DOHH2 (cell line): ENCODE measurements around the gene GSS.
A peak's percentile ranks its signal among the peaks of the same experiment; 100 is the strongest.

Source experiments
- H3F3A ChIP-seq: fragments of 200-600 bp; sonication (generic), shearing (Covaris generic); 2 replicates; pipeline ENCODE4 v1.6.0; 2016; ENCODE audit warnings: antibody characterized with exemption, mild to moderate bottlenecking; ENCODE audit not compliant: control insufficient read depth, insufficient read depth
- H3K27ac ChIP-seq: fragments of 200-600 bp; sonication (generic); 2 replicates; pipeline ENCODE4 v1.5.1; 2014; ENCODE audit warnings: low read depth, mild to moderate bottlenecking, low read length, moderate library complexity
- H3K27me3 ChIP-seq: fragments of 200-600 bp; sonication (generic); 2 replicates; pipeline ENCODE4 v1.6.1; 2014; ENCODE audit warnings: mild to moderate bottlenecking, low read length, mixed read lengths; ENCODE audit not compliant: control insufficient read depth
- H3K36me3 ChIP-seq: fragments of 200-600 bp; sonication (generic); 2 replicates; pipeline ENCODE4 v1.6.1; 2014; ENCODE audit warnings: mild to moderate bottlenecking, low read length, moderate library complexity, mixed read lengths; ENCODE audit not compliant: control insufficient read depth
- H3K4me1 ChIP-seq: fragments of 200-600 bp; sonication (generic); 2 replicates; pipeline ENCODE4 v1.6.1; 2014; ENCODE audit warnings: mild to moderate bottlenecking, low read length, mixed read lengths; ENCODE audit not compliant: control insufficient read depth
- H3K4me2 ChIP-seq: fragments of 200-600 bp; sonication (generic); 2 replicates; pipeline ENCODE4 v1.6.0; 2014; ENCODE audit warnings: mild to moderate bottlenecking, low read length, moderate library complexity
- H3K4me3 ChIP-seq: fragments of 200-600 bp; sonication (generic); 2 replicates; pipeline ENCODE4 v1.5.1; 2014; ENCODE audit warnings: mild to moderate bottlenecking, low read length, mixed read lengths
- H3K79me2 ChIP-seq: fragments of 200-600 bp; sonication (generic); 2 replicates; pipeline ENCODE4 v1.6.1; 2014; ENCODE audit warnings: mild to moderate bottlenecking, low read length, mixed read lengths; ENCODE audit not compliant: control insufficient read depth
- H3K9me2 ChIP-seq: fragments of 200-600 bp; sonication (generic); replicated peaks from 2 replicates; pipeline ENCODE4 v1.6.1; 2014; ENCODE audit warnings: mild to moderate bottlenecking, low read length, mixed read lengths; ENCODE audit not compliant: control insufficient read depth
- H3K9me3 ChIP-seq: fragments of 200-600 bp; sonication (generic); 2 replicates; pipeline ENCODE4 v1.6.1; 2014; ENCODE audit warnings: antibody characterized with exemption, low read length, mixed read lengths; ENCODE audit not compliant: control insufficient read depth, insufficient read depth
- H4K20me1 ChIP-seq: fragments of 200-600 bp; sonication (generic); 2 replicates; pipeline ENCODE4 v1.6.0; 2014; ENCODE audit warnings: low read depth, mild to moderate bottlenecking, antibody characterized with exemption, low read length, moderate library complexity; ENCODE audit not compliant: control insufficient read depth, insufficient read depth
- EZH2phosphoT487 ChIP-seq: fragments of 200-600 bp; sonication (generic); IDR thresholded peaks from 2 replicates; pipeline ENCODE4 v1.6.1; 2017; ENCODE audit warnings: borderline replicate concordance, mild to moderate bottlenecking, antibody characterized with exemption, low read length, moderate library complexity, mixed read lengths
- TF ChIP-seq, protein P1 (sequence below): fragments of 200-600 bp; sonication (generic); IDR thresholded peaks from one replicate; pipeline ENCODE4 v1.5.1; 2014; ENCODE audit warnings: antibody characterized with exemption, mild to moderate bottlenecking, low read depth, low read length; ENCODE audit not compliant: poor library complexity, severe bottlenecking

Gene GSS

DNA sequence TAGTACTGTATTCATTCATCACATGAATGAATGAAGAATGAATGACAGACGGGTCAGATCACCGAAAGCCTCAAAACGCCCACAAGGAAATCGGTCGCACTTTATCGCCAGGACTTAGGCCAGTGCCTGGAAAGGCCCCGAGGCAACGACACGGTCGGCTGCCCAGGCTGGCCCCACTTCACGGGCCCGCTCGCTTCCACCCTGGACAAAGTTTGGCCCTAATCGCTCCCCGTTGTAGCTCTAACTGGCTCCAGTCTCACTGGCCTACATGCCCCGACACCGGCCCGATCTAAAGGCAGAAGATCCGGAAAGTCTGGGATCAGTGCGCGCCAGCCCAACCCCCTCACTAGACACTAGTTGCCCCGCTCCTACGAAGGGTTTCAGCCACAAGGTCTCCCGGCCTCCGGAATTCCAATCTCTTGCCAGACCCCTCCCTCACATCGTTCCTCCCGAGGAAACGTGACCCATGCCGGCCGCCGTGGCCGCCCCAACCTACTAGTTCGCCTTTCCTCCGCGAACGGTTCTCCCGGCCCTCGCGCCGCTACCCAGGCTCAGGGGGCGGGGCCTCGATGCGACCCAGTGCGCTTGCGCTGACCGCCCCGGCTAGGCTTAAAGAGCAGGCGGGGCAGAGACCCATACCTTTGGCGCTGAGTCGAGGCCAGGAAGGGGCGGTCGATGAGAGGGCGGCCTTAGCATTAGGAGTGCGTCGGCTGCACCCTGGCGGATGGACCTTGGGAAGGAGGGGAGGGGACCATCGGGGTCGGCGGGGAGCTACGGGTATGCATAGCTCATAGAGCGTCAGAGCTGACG, at the start of gene GSS, which contains the start of gene MYH7B:
TSS of gene GSS (minus strand) at position 576 of the 810 bp plus-strand sequence. CDS start 3,954 bp downstream, outside the sequence.
TSS of gene MYH7B (plus strand) at position 638 of the 810 bp plus-strand sequence. CDS start 22,138 bp downstream, outside the sequence.
- Histone ChIP-seq H3K36me3 (peaks cover 15% of the 10 kb centered on the region), H3K27me3 (no peaks in the 10 kb centered on the region), H3K79me2 (peaks cover 10% of the 10 kb centered on the region), H3K27ac (peak within 1 kb of the TSS; percentile 54), H3K9me2 (no peaks in the 10 kb centered on the region), H3K4me2 (peak within 1 kb of the TSS; percentile 91), H3K9me3 (no peaks in the 10 kb centered on the region), H3F3A (no peaks in the 10 kb centered on the region), H3K4me3 (peak within 1 kb of the TSS; percentile 93), H3K4me1 (peaks cover 31% of the 10 kb centered on the region), H4K20me1 (no peaks in the 10 kb centered on the region)
- TF ChIP-seq, protein P1, sequence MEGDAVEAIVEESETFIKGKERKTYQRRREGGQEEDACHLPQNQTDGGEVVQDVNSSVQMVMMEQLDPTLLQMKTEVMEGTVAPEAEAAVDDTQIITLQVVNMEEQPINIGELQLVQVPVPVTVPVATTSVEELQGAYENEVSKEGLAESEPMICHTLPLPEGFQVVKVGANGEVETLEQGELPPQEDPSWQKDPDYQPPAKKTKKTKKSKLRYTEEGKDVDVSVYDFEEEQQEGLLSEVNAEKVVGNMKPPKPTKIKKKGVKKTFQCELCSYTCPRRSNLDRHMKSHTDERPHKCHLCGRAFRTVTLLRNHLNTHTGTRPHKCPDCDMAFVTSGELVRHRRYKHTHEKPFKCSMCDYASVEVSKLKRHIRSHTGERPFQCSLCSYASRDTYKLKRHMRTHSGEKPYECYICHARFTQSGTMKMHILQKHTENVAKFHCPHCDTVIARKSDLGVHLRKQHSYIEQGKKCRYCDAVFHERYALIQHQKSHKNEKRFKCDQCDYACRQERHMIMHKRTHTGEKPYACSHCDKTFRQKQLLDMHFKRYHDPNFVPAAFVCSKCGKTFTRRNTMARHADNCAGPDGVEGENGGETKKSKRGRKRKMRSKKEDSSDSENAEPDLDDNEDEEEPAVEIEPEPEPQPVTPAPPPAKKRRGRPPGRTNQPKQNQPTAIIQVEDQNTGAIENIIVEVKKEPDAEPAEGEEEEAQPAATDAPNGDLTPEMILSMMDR, result peak; percentile 55
- TF ChIP-seq EZH2phosphoT487, result no peak

DNA sequence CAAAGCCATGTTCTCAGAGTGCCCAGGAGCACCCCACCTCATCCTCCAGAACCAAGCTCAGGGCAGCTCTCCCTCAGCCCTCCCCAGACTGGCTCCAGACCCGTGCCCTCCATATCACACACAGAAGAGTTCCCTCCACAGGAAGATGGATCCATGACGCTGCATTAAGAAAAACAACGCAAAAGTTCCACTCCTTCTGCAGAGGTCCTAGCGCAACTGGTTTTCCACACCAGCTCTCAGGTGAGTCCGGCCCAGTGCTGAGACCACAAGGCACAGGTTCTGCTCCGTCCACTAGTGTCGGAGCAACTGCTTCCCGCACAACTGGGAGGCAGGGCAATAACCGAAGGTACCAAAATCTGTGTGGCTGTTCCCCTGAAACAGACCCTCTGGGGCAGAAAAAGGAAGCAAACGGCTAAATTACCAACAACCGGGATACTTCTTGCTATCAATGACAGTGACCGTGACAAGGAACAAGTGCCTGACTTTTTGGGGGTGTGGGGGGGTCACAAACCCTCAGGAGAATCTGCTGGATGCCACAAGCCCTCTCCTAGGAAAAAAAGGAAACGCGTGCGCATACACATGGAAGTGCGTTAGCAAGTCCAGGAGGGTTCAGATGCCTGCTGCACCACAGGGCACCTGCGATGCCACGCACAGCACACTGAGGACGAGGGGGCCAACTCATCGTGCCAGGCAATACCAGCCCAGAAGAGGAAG, 49.3 kb upstream of the GSS start:
- peaks cover 86% of the 10 kb centered on the region for H3K36me3 ChIP-seq
- no peaks in the 10 kb centered on the region for H3K4me1 ChIP-seq
- no peaks in the 10 kb centered on the region for H3K27me3 ChIP-seq
- H3K9me2 ChIP-seq, result no peaks in the 10 kb centered on the region
- no peaks in the 10 kb centered on the region for H4K20me1 ChIP-seq
- no peak overlapping the region for H3K4me3 ChIP-seq
- no peak overlapping the region for H3K4me2 ChIP-seq
- H3K9me3 ChIP-seq, result no peaks in the 10 kb centered on the region
- no peaks in the 10 kb centered on the region for H3K79me2 ChIP-seq
- no peaks in the 10 kb centered on the region for H3F3A ChIP-seq
- TF ChIP-seq EZH2phosphoT487, result no peak
- TF ChIP-seq, protein P1, result no peak
- H3K27ac ChIP-seq, result no peak overlapping the region

DNA sequence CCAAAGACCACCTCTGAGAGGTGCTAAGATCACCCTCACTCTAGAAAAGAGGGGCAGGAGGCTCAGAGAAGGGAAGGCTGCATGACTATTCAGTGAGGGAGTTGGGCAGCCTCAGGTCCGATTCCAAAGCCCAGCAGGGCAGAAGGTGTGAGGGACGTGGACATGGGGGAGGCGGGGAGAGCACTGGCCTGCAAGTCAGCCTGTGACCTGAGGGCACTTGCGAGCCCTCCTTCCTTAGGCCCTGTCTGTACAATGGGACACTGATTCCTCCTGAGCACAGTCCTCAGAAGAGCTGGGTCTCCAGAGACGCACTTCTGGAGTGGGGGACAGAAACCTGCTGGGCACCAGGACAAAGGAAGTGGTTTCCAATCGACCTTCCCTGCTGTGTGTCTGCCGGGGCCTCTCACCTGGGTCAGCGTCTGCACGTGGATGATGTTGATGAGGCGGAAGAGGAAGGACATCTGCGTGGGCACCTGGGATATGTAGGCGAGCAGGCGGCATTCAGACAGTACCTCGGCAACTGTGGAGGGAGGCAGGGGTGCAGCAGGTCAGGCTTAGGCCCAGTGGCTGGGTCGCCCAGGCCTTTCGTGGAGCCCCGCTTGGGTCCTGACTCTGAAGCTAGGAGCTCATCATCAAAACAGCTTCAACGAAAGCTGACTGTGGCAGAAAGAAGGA, 48.6 kb upstream of the GSS start:
- Histone ChIP-seq H3K27ac (no peak overlapping the region), H3K4me1 (no peaks in the 10 kb centered on the region), H3K9me3 (no peaks in the 10 kb centered on the region), H3F3A (no peaks in the 10 kb centered on the region), H4K20me1 (no peaks in the 10 kb centered on the region), H3K4me2 (no peak overlapping the region), H3K79me2 (no peaks in the 10 kb centered on the region), H3K36me3 (peaks cover 83% of the 10 kb centered on the region), H3K4me3 (no peak overlapping the region), H3K9me2 (no peaks in the 10 kb centered on the region), H3K27me3 (no peaks in the 10 kb centered on the region)
- TF ChIP-seq, protein P1, result no peak
- no peak for TF ChIP-seq EZH2phosphoT487
